ENCODE results near the gene SYTL3. TPM values are rescaled to one million over a fixed set of nuclear protein-coding genes. Genes with fewer than 3 reads are reported as not detected.
A peak's percentile ranks its signal among the peaks of the same experiment; 100 is the strongest.

SYTL3 gene
- total RNA-seq, 1 experiment from 2014 or later = 0.28 TPM

GRCh38 chr6:158783167-158783450 is 133.3 kb downstream of the SYTL3 start:
- H3K27me3 Mint-ChIP-seq (ENCODE audit: low read depth) = no peaks in the 10 kb centered on the region; the same call in 1 of the 2 replicates
- DNase-seq (ENCODE audit: low spot score) = no peak
- no peaks in the 10 kb centered on the region for H3K9me3 Mint-ChIP-seq
- ChIA-PET POLR2A (no interaction called here), CTCF (interaction anchor here (0.8 to 1.1 kb wide), 2 partner anchors 10 to 24 kb away, joined by 3 read pairs; no protein-coding TSS in a partner anchor)
- ATAC-seq = no peak; the same call in 1 of the 2 replicates
- TF ChIP-seq STAT6 (CRISPR knock-in tag; conservative IDR thresholded peaks at IDR 0.05; ENCODE audit: low read depth) (no peak), ZNF671 (CRISPR knock-in tag; IDR thresholded peaks at IDR 0.05) (no peak), OVOL2 (CRISPR knock-in tag; IDR thresholded peaks at IDR 0.05; ENCODE audit: borderline replicate concordance) (no peak), TEAD1 (CRISPR knock-in tag; IDR thresholded peaks at IDR 0.05) (no peak), ZNF425 (CRISPR knock-in tag; conservative IDR thresholded peaks at IDR 0.05) (no peak), ESRRA (CRISPR knock-in tag; IDR thresholded peaks at IDR 0.05; ENCODE audit: borderline replicate concordance) (no peak), HMGA2 (CRISPR knock-in tag; IDR thresholded peaks at IDR 0.05) (no peak), ZNF512 (CRISPR knock-in tag; IDR thresholded peaks at IDR 0.05; ENCODE audit: borderline replicate concordance) (no peak), ARID4B (CRISPR knock-in tag; IDR thresholded peaks at IDR 0.05; ENCODE audit: borderline replicate concordance) (no peak), ZNF396 (CRISPR knock-in tag; IDR thresholded peaks at IDR 0.05; ENCODE audit: borderline replicate concordance) (no peak), E2F4 (CRISPR knock-in tag; IDR thresholded peaks at IDR 0.05; ENCODE audit: borderline replicate concordance, low read depth) (no peak), FOXK1 (CRISPR knock-in tag; IDR thresholded peaks at IDR 0.05) (no peak)
- TF ChIP-seq, protein P1, sequence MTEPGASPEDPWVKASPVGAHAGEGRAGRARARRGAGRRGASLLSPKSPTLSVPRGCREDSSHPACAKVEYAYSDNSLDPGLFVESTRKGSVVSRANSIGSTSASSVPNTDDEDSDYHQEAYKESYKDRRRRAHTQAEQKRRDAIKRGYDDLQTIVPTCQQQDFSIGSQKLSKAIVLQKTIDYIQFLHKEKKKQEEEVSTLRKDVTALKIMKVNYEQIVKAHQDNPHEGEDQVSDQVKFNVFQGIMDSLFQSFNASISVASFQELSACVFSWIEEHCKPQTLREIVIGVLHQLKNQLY (CRISPR knock-in tag; IDR thresholded peaks at IDR 0.05) = no peak
- TF ChIP-seq, protein P2, sequence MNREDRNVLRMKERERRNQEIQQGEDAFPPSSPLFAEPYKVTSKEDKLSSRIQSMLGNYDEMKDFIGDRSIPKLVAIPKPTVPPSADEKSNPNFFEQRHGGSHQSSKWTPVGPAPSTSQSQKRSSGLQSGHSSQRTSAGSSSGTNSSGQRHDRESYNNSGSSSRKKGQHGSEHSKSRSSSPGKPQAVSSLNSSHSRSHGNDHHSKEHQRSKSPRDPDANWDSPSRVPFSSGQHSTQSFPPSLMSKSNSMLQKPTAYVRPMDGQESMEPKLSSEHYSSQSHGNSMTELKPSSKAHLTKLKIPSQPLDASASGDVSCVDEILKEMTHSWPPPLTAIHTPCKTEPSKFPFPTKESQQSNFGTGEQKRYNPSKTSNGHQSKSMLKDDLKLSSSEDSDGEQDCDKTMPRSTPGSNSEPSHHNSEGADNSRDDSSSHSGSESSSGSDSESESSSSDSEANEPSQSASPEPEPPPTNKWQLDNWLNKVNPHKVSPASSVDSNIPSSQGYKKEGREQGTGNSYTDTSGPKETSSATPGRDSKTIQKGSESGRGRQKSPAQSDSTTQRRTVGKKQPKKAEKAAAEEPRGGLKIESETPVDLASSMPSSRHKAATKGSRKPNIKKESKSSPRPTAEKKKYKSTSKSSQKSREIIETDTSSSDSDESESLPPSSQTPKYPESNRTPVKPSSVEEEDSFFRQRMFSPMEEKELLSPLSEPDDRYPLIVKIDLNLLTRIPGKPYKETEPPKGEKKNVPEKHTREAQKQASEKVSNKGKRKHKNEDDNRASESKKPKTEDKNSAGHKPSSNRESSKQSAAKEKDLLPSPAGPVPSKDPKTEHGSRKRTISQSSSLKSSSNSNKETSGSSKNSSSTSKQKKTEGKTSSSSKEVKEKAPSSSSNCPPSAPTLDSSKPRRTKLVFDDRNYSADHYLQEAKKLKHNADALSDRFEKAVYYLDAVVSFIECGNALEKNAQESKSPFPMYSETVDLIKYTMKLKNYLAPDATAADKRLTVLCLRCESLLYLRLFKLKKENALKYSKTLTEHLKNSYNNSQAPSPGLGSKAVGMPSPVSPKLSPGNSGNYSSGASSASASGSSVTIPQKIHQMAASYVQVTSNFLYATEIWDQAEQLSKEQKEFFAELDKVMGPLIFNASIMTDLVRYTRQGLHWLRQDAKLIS (CRISPR knock-in tag; IDR thresholded peaks at IDR 0.05; ENCODE audit: borderline replicate concordance) = no peak
- H3K4me3 Mint-ChIP-seq = no peak overlapping the region
- H3K4me1 Mint-ChIP-seq = peaks cover 21% of the 10 kb centered on the region
- peaks cover 96% of the 10 kb centered on the region for H3K36me3 Mint-ChIP-seq
- H3K27ac Mint-ChIP-seq = peak overlapping the region; percentile 63

All from WTC11 (cell line).